Upper lobe of left lung (tissue), 4 donors: ENCODE results near the gene CAV3.

Experiments
- POLR2AphosphoS5 ChIP-seq, 2 donors: sonication (generic); formaldehyde crosslinking; IDR thresholded peaks; one replicate each; pipeline ENCODE4 v1.5.1; 2017; ENCODE audit warnings: antibody characterized with exemption in 2 of 2
- TF ChIP-seq, protein P1 (sequence below), 6 experiments: fragments of 450-650 bp in 4 of 6; fragments of 200-600 bp in 2 of 6; sonication (generic) in 2 of 6; IDR thresholded peaks; one replicate each; pipeline ENCODE4 v1.5.1; 2016 to 2019; ENCODE audit warnings: antibody characterized with exemption in 6 of 6

DNA sequence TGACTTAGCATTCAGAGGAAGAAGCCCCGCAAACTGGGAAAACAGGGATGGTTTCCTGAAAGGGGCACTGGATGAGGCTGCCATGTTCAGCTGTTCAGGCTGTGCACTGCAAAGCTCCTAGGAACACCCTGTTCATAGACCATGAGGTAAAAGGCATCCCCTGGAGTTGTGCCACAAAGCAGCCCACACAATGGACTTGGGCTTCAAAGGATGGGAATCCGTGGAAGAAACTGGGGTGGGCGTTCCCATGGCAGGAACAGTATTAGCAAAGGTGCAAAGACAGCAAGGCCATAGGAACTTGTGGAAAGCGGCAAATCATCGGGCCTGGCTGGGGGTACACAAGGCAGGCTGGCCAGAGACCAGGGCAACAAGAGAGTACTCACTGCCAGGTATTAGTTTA, 26.9 kb downstream of the CAV3 start:
- TF ChIP-seq POLR2AphosphoS5 (IDR thresholded peaks at IDR 0.05) = no peak
- TF ChIP-seq, protein P1, sequence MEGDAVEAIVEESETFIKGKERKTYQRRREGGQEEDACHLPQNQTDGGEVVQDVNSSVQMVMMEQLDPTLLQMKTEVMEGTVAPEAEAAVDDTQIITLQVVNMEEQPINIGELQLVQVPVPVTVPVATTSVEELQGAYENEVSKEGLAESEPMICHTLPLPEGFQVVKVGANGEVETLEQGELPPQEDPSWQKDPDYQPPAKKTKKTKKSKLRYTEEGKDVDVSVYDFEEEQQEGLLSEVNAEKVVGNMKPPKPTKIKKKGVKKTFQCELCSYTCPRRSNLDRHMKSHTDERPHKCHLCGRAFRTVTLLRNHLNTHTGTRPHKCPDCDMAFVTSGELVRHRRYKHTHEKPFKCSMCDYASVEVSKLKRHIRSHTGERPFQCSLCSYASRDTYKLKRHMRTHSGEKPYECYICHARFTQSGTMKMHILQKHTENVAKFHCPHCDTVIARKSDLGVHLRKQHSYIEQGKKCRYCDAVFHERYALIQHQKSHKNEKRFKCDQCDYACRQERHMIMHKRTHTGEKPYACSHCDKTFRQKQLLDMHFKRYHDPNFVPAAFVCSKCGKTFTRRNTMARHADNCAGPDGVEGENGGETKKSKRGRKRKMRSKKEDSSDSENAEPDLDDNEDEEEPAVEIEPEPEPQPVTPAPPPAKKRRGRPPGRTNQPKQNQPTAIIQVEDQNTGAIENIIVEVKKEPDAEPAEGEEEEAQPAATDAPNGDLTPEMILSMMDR (IDR thresholded peaks at IDR 0.05) = no peak
